Measurements from ENCODE around the gene ABCA7.

The ABCA7 gene

DNA sequence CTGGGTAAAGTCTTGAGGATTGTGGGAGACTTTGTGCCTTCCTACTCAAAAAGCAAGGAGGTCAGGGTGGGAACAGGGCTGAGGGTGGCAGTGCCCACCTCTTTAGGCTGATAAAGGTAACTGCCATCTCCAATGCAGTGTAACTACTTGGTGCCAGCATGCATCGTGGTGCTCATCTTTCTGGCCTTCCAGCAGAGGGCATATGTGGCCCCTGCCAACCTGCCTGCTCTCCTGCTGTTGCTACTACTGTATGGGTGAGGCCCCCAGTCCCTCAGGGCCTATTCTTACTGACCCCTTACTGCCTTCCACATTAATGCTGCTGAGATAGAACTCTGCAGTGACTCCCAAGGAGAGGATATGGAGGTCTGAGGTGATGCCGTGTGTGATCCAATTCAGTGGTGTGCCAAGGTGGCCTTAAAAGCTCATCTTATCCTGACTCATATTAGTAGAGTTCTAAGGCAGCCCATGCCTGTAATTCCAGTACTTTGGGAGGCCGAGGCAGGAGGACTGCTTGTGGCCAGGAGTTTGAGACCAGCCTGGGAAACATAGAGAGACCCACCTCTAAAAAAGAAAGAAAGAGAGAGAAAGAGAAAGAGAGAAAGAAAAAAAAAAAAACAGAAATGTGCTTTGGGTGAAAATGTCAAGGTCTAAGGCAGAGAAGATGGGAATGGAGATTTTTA, 17.4 kb downstream of the ABCA7 start:
- TF ChIP-seq, protein P1, sequence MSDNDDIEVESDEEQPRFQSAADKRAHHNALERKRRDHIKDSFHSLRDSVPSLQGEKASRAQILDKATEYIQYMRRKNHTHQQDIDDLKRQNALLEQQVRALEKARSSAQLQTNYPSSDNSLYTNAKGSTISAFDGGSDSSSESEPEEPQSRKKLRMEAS (IDR thresholded peaks at IDR 0.05; ENCODE audit: low read depth, low read length), result no peak
- TF ChIP-seq, protein P2, sequence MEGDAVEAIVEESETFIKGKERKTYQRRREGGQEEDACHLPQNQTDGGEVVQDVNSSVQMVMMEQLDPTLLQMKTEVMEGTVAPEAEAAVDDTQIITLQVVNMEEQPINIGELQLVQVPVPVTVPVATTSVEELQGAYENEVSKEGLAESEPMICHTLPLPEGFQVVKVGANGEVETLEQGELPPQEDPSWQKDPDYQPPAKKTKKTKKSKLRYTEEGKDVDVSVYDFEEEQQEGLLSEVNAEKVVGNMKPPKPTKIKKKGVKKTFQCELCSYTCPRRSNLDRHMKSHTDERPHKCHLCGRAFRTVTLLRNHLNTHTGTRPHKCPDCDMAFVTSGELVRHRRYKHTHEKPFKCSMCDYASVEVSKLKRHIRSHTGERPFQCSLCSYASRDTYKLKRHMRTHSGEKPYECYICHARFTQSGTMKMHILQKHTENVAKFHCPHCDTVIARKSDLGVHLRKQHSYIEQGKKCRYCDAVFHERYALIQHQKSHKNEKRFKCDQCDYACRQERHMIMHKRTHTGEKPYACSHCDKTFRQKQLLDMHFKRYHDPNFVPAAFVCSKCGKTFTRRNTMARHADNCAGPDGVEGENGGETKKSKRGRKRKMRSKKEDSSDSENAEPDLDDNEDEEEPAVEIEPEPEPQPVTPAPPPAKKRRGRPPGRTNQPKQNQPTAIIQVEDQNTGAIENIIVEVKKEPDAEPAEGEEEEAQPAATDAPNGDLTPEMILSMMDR (IDR thresholded peaks at IDR 0.05; ENCODE audit: low read depth, low read length), result peak; percentile 25
- TF ChIP-seq MYC (IDR thresholded peaks at IDR 0.05; ENCODE audit: low read depth, low read length) (no peak), POLR2A (IDR thresholded peaks at IDR 0.05; ENCODE audit: extremely low read depth, insufficient read length) (no peak)
- DNase-seq (ENCODE audit: low read depth), result peak; percentile 46

DNA sequence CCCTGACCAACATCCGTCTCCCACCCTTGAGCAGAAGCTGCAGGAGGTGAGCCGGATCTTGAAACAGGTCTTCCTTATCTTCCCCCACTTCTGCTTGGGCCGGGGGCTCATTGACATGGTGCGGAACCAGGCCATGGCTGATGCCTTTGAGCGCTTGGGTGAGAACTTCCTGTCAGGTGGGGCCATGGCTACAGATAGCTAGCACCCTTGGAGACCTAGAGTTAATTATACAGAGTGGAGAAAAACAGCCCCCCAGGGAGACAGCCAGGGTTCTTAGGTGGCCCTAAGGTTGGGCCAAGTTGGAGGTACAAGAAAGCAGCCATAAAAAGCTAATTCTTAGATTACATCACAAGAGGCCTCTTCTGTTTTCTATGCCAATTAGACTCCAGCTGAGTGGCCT, 18.2 kb downstream of the ABCA7 start:
- no peak for DNase-seq (ENCODE audit: low read depth)
- no peak overlapping the region for H3K4me3 ChIP-seq (ENCODE audit: low read depth, low read length)
- no peak for TF ChIP-seq MYC (IDR thresholded peaks at IDR 0.05; ENCODE audit: low read depth, low read length)
- TF ChIP-seq, protein P1 (IDR thresholded peaks at IDR 0.05; ENCODE audit: low read depth, low read length), result no peak
- TF ChIP-seq, protein P2 (IDR thresholded peaks at IDR 0.05; ENCODE audit: low read depth, low read length), result no peak
- no peak for TF ChIP-seq POLR2A (IDR thresholded peaks at IDR 0.05; ENCODE audit: extremely low read depth, insufficient read length)

More for the DNA sequence above, 17.4 kb downstream of the ABCA7 start:
- H3K4me3 ChIP-seq (ENCODE audit: low read depth, low read length), result no peak overlapping the region

DNA sequence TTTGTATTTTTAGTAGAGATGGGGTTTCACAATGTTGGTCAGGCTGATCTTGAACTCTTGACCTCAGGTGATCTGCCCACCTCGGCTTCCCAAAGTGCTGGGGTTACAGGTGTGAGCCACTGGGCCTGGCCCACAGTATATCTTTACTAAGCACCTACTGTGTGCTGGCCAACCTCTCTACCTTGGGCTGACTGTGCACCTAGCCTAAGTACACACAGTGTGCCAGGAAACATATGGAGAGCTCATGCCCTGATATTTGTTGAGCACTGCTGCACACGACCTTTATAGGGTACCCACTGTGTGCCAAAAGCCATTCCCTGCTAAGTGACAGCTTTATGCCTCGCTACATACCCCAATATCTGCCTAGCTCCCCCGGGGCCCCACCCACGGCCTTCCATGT, 20.8 kb downstream of the ABCA7 start:
- H3K4me3 ChIP-seq (ENCODE audit: low read depth, low read length), result no peak overlapping the region
- TF ChIP-seq, protein P1 (IDR thresholded peaks at IDR 0.05; ENCODE audit: low read depth, low read length), result no peak
- TF ChIP-seq, protein P2 (IDR thresholded peaks at IDR 0.05; ENCODE audit: low read depth, low read length), result no peak
- TF ChIP-seq MYC (IDR thresholded peaks at IDR 0.05; ENCODE audit: low read depth, low read length) (no peak), POLR2A (IDR thresholded peaks at IDR 0.05; ENCODE audit: extremely low read depth, insufficient read length) (no peak)

DNA sequence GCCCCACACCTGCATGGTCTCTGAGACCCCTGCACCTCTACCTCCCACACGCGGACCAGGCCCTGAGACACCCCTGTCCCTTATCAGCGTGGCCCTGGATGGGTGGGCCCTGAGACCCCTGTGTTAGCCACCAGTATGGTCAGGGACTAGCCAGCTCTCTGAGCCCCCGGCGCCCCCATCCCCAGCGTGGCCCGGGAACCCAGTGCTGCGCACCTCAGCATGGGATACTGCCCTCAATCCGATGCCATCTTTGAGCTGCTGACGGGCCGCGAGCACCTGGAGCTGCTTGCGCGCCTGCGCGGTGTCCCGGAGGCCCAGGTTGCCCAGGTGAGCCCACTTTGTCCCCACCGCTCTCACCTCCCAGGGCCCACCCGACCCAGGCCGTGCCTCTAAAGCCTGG, 22.1 kb downstream of the ABCA7 start:
- DNase-seq (ENCODE audit: low read depth), result no peak
- TF ChIP-seq, protein P1 (IDR thresholded peaks at IDR 0.05; ENCODE audit: low read depth, low read length), result no peak
- TF ChIP-seq MYC (IDR thresholded peaks at IDR 0.05; ENCODE audit: low read depth, low read length) (no peak), POLR2A (IDR thresholded peaks at IDR 0.05; ENCODE audit: extremely low read depth, insufficient read length) (no peak)
- TF ChIP-seq, protein P2 (IDR thresholded peaks at IDR 0.05; ENCODE audit: low read depth, low read length), result no peak
- H3K4me3 ChIP-seq (ENCODE audit: low read depth, low read length), result no peak overlapping the region

More for the DNA sequence above, 20.8 kb downstream of the ABCA7 start:
- no peak for DNase-seq (ENCODE audit: low read depth)

DNA sequence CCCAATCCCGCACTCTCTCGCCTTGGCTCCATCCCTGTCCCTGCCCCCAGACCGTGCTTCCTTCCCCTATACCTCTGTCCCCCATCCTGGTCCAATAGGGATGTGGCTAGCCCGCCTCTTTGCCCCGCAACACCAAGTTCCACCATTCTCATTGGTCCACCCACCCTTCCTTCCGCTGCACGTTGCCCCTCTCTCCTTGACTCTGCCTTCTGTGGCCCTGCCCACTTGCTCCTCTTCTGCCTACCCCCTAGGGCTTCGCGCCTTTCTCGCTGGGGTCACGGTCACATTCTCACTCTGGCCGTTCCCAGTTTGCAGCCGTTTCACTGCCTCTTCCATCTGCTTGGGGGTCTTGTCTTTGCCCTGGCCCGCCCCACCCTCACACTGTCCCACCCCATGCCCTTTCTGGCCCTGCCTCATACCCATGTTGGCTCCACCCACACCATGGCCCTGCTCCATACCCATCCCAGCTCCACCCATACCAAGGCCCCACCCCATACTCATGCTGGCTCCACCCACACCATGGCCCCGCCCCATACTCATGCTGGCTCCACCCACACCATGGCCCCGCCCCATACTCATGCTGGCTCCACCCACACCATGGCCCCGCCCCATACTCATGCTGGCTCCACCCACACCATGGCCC, 22.6 kb downstream of the ABCA7 start:
- no peak overlapping the region for H3K4me3 ChIP-seq (ENCODE audit: low read depth, low read length)
- no peak for DNase-seq (ENCODE audit: low read depth)
- TF ChIP-seq POLR2A (IDR thresholded peaks at IDR 0.05; ENCODE audit: extremely low read depth, insufficient read length) (no peak), MYC (IDR thresholded peaks at IDR 0.05; ENCODE audit: low read depth, low read length) (no peak)
- TF ChIP-seq, protein P2 (IDR thresholded peaks at IDR 0.05; ENCODE audit: low read depth, low read length), result no peak
- TF ChIP-seq, protein P1 (IDR thresholded peaks at IDR 0.05; ENCODE audit: low read depth, low read length), result no peak

Data from NB4 (cell line).